ENCODE results near the gene TMEM132A. TPM values are rescaled to one million over a fixed set of nuclear protein-coding genes. Genes with fewer than 3 reads are reported as not detected.

The TMEM132A gene
- total and polyA plus RNA-seq, 2 of the 13 experiments (the other 11 are each of a cell fraction or from before 2014, with no cell fraction given), result 11.1 to 32.9 TPM

DNA sequence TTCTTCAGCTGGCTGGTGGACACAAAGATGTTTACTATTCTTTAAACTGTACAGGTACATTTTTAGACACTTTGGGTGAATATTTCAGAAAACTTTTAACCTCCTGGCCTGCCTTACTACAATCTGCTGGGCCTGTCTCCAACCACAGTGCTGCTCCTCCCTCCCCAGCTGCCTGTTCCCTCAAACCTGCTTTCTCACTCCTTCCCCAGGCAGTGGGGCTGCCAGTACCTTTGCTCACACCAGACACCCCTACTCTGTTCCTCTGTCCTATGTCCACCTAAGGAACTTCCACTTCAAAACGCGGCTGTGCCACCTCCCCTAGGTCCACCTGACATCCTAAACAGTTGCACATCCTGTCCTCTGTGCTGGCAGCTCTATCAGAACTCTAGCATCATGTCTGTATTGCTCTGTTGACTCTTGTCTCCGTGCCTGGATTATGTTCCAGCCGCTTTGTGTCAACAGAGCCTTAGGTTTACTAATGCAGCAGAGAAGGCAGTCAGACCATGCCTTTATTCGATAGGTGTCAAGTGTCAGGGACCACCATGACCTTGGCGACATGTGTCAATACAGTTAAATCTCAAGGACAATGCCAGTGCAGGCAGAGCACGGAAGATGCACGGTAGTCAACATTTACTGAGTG lies 43.5 kb upstream of the TMEM132A start (continued):
- TF ChIP-seq ZSCAN31 (CRISPR knock-in tag; IDR thresholded peaks at IDR 0.05; ENCODE audit: low read depth) (peak; percentile 67; the same call in 1 of the 2 replicates), POLR2AphosphoS5 (IDR thresholded peaks at IDR 0.05; ENCODE audit: low read depth, low read length) (no peak), SP140L (CRISPR knock-in tag; IDR thresholded peaks at IDR 0.05; ENCODE audit: borderline replicate concordance) (0 out of 2 replicates have a peak, but pooled peaks have one; percentile 42), NPAS2 (CRISPR knock-in tag; IDR thresholded peaks at IDR 0.05; ENCODE audit: borderline replicate concordance) (no peak), TSC22D2 (CRISPR knock-in tag; IDR thresholded peaks at IDR 0.05; ENCODE audit: borderline replicate concordance) (0 out of 2 replicates have a peak, but pooled peaks have one; percentile 39), ZNF446 (CRISPR knock-in tag; IDR thresholded peaks at IDR 0.05) (no peak), SALL2 (CRISPR knock-in tag; IDR thresholded peaks at IDR 0.05) (peak; percentile 71; the same call in 1 of the 2 replicates), KDM6A (CRISPR knock-in tag; IDR thresholded peaks at IDR 0.05; ENCODE audit: low read depth) (peak; percentile 90), ZNF543 (CRISPR knock-in tag; IDR thresholded peaks at IDR 0.05) (peak; percentile 68; the same call in 1 of the 2 replicates), NFIC (IDR thresholded peaks at IDR 0.05; ENCODE audit: low read length) (peak; percentile 85; the same call in 1 of the 2 replicates), TAF15 (IDR thresholded peaks at IDR 0.05; ENCODE audit: low read depth, low read length, poor library complexity, severe bottlenecking) (no peak), SMC3 (IDR thresholded peaks at IDR 0.05; ENCODE audit: low read length) (peak; percentile 19; the same call in 1 of the 2 replicates), ZNF496 (CRISPR knock-in tag; IDR thresholded peaks at IDR 0.05; ENCODE audit: insufficient replicate concordance) (no peak), ZFP82 (CRISPR knock-in tag; IDR thresholded peaks at IDR 0.05; ENCODE audit: borderline replicate concordance) (no peak), ZNF570 (CRISPR knock-in tag; IDR thresholded peaks at IDR 0.05; ENCODE audit: borderline replicate concordance) (no peak), EHMT2 (IDR thresholded peaks at IDR 0.05; ENCODE audit: borderline replicate concordance, low read depth, low read length) (no peak), GMEB2 (CRISPR knock-in tag; IDR thresholded peaks at IDR 0.05; ENCODE audit: low read depth) (no peak), PLRG1 (conservative IDR thresholded peaks at IDR 0.05) (no peak), ZNF768 (CRISPR knock-in tag; IDR thresholded peaks at IDR 0.05) (no peak)
- TF ChIP-seq, protein P1, sequence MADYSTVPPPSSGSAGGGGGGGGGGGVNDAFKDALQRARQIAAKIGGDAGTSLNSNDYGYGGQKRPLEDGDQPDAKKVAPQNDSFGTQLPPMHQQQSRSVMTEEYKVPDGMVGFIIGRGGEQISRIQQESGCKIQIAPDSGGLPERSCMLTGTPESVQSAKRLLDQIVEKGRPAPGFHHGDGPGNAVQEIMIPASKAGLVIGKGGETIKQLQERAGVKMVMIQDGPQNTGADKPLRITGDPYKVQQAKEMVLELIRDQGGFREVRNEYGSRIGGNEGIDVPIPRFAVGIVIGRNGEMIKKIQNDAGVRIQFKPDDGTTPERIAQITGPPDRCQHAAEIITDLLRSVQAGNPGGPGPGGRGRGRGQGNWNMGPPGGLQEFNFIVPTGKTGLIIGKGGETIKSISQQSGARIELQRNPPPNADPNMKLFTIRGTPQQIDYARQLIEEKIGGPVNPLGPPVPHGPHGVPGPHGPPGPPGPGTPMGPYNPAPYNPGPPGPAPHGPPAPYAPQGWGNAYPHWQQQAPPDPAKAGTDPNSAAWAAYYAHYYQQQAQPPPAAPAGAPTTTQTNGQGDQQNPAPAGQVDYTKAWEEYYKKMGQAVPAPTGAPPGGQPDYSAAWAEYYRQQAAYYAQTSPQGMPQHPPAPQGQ (CRISPR knock-in tag; IDR thresholded peaks at IDR 0.05; ENCODE audit: borderline replicate concordance), result peak; percentile 82; the same call in 1 of the 2 replicates
- TF ChIP-seq, protein P2, sequence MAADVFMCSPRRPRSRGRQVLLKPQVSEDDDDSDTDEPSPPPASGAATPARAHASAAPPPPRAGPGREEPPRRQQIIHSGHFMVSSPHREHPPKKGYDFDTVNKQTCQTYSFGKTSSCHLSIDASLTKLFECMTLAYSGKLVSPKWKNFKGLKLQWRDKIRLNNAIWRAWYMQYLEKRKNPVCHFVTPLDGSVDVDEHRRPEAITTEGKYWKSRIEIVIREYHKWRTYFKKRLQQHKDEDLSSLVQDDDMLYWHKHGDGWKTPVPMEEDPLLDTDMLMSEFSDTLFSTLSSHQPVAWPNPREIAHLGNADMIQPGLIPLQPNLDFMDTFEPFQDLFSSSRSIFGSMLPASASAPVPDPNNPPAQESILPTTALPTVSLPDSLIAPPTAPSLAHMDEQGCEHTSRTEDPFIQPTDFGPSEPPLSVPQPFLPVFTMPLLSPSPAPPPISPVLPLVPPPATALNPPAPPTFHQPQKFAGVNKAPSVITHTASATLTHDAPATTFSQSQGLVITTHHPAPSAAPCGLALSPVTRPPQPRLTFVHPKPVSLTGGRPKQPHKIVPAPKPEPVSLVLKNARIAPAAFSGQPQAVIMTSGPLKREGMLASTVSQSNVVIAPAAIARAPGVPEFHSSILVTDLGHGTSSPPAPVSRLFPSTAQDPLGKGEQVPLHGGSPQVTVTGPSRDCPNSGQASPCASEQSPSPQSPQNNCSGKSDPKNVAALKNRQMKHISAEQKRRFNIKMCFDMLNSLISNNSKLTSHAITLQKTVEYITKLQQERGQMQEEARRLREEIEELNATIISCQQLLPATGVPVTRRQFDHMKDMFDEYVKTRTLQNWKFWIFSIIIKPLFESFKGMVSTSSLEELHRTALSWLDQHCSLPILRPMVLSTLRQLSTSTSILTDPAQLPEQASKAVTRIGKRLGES (CRISPR knock-in tag; IDR thresholded peaks at IDR 0.05; ENCODE audit: borderline replicate concordance), result no peak
- TF ChIP-seq, protein P3, sequence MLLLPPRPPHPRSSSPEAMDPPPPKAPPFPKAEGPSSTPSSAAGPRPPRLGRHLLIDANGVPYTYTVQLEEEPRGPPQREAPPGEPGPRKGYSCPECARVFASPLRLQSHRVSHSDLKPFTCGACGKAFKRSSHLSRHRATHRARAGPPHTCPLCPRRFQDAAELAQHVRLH (CRISPR knock-in tag; IDR thresholded peaks at IDR 0.05; ENCODE audit: borderline replicate concordance, low read depth), result peak; percentile 93; the same call in 1 of the 2 replicates
- TF ChIP-seq, protein P4, sequence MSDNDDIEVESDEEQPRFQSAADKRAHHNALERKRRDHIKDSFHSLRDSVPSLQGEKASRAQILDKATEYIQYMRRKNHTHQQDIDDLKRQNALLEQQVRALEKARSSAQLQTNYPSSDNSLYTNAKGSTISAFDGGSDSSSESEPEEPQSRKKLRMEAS (IDR thresholded peaks at IDR 0.05), result peak; percentile 90
